Vagina (tissue), 2 donors: ENCODE data around the gene GABBR2.
"Not testable (repeated sequence)": the region's sequence is repeated elsewhere in the genome, so short reads cannot be mapped to it uniquely, and the experiment has no call there.

Source experiments
- CTCF ChIP-seq, 3 experiments: fragments of 450-650 bp in 2 of 3; fragments of 200-600 bp in 1 of 3; sonication (generic) in 1 of 3; IDR thresholded peaks; one replicate each; pipeline ENCODE4 v1.5.1; 2017 to 2019; ENCODE audit warnings: antibody characterized with exemption in 3 of 3, mild to moderate bottlenecking in 2 of 3, moderate library complexity in 2 of 3
- POLR2A ChIP-seq, 2 donors: fragments of 450-650 bp; IDR thresholded peaks; one replicate each; pipeline ENCODE4 v1.6.1; 2017; ENCODE audit warnings: antibody characterized with exemption in 2 of 2, mild to moderate bottlenecking in 2 of 2, moderate library complexity in 2 of 2
- POLR2AphosphoS5 ChIP-seq, 2 donors: sonication (generic); formaldehyde crosslinking; IDR thresholded peaks; one replicate each; pipeline ENCODE4 v1.9.0; 2017; ENCODE audit warnings: antibody characterized with exemption in 2 of 2, mild to moderate bottlenecking in 2 of 2, low read depth in 1 of 2; ENCODE audit not compliant: insufficient read depth in 1 of 2

- not testable (repeated sequence) for TF ChIP-seq CTCF (IDR thresholded peaks at IDR 0.05); POLR2A (IDR thresholded peaks at IDR 0.05); POLR2AphosphoS5 (IDR thresholded peaks at IDR 0.05; ENCODE audit: insufficient read depth in 1 of 2, low read depth in 1 of 2)
Measured at GRCh38 chr9:98270284-98270683, 438.5 kb downstream of the GABBR2 start.
